ENCODE measurements around the gene ARFGAP1.

The ARFGAP1 gene

DNA sequence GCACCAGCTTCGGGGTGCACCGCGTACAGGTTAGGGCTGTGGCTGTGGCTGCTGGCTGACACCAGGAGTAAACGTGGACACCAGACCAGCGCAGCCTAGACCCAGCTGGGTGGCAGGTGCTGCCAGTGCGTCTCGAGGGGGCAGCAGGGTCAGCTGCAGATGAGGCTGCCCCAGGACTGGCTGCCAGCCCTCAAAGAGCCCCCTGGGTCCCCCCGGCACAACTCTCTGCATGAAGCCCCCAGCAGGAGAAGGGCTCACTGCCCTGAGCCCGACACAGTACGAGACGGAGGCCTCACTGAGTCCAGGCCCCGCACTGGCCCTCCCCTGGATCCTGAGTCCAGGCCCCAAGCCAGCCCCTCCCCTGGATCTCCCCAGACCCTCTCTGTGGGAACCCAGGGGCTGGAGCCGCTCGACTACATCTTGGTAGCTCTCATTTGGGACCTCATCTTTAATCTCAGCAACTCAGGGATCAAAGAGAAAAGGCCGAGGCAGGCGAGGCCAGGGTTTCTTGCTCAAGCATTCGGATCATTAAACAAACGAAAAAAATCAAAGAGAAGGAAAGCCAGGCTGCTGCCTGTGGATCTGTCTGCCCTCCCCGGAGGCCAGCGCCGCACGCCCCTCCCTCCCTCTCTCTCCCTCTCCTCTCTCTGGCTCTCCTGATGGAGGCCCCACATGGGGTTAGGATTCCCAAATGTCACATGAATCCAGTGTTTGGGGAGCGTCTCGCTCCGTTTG lies 11.4 kb upstream of the ARFGAP1 start:
- peak; percentile 88 for DNase-seq

DNA sequence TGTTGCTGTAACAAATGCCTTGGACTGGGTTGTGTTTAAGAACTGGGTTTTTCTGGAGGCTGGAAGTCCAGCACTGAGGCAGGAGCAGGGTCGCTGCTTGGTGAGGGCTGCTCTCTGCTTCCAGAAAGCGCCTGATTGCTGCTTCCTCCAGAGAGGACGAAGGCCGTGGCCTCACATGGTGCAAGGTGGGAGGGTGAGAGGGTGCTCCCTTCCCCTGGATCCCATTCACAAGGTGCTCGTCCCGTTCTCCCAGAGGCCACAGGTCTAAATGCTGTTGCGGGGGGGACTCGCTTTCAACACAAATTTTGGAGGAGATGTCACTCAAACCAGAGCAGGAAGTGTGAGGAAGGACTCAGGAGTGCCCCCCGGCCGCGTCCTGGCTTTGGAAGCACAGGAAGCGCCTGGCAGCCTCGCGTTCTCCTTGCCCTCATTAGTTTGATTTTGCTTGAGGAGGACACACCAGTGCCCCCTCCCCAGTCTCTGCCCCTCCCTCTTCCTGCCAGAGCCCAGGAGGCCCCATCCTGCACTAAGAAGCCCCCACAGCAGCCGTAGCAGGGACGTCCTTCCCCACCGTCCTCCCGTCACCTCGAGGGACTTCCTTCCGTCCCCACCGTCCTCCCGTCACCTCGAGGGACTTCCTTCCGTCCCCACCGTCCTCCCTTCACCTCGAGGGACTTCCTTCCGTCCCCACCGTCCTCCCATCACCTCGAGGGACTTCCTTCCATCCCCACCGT lies 10.7 kb upstream of the ARFGAP1 start:
- DNase-seq = peak; percentile 6

DNA sequence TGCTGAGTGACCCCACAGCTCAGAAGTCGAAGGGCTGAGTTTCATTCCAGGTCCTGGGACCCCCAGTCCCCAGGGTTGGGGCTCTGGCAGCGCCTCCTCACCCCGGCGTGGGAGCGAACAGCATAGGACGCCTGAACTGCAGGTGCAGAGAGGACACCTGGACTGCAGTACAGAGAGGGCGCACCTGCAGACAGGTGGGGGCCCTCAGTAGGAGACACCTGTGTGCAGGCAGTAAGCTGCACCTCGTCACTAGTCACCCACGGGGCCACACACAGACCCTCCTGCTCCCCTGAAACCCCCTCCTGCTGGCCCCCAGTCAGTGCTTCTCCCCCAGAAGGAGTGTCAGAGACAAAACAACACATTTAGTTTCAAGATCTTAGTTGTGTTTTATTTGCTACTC lies 9.8 kb upstream of the ARFGAP1 start:
- no peak for DNase-seq

DNA sequence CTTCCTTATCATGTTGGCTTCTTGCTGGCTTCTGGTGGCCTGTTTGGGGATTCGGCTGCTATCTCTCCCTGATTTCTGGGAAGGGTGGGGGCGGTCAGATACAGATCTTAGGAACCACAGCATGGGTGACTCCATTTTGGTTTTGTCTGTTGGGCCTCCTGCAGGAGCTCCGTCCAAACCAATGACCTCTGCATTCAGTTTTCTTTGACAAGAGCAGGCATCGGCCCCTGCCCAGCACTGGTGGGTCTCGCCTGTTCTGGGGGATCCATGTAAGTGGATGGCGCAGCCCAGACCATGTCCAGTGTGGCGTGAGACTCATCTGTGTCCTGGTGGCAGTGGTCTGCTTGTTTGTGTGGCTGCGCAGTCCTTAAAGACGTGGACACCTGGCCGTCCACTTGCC lies 8.6 kb upstream of the ARFGAP1 start:
- DNase-seq = peak; percentile 21

DNA sequence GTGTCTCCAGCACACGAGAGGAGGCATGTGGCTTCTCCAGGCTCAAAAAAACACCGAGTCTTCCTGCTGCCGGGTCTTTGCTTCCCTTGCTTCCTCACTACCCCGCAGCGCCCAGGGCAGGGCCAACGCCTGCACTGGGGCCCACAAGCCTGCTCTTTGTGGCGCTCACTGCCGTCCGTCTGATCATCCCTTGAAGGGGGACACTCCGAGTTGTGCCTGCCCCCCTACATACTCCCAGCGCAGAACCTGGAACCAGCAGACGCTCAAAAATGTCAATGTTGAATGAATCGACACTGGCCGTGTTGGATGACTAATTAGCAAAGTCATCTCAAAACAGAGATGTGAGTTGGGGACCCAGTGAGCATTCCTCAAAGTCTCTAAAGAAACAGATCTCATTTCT lies 8.1 kb upstream of the ARFGAP1 start:
- peak; percentile 86 for DNase-seq

DNA sequence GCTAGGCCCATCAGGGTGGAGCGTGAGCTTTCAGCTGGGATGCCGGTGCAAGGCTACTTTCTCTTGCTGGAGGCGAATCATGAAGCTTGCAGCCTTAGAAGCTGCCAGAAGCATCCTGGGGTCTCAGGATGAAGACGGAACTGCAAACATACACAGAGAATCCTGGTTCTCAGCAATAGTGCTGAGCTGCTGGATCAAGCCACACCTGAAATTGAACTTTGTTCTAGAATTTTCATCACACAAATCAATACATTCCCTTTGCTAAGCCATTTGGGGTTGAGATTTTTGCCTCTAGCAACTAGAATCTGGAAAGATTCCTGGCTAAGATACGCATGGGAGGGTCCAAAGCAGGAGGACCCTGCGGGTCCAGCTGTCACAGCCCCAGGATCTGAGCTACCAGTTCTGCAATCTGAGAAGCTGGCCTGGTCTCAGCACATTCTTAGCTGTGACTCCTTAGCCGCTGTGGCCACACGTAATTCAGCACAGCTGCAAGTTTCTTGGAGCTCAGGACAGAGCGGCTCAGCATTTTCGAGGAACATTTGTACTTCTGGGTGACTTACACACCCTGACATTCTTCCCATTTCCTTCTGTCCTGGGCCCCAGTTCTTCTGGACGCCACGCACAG lies 6.6 kb upstream of the ARFGAP1 start:
- DNase-seq = peak; percentile 56

DNA sequence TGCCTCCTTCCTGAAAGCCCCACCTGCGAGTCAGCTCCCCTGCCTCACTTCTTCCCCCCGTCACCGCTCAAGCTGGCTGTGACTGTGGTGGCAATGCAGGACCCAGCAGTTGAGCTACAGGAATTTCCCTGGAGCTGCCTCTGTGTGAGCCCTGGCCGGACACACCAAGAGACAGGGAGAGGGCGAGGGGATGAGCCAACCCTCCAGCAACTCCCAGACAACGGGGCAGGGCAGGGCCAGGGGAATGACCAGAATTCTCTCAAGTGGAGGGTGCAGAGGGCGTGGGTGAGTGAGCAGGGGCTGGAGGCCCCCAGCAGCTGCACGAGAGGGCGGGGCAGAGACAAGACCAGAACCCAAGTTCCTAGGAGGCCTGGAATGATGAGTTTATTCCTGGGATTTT lies 4.9 kb upstream of the ARFGAP1 start:
- no peak for DNase-seq

DNA sequence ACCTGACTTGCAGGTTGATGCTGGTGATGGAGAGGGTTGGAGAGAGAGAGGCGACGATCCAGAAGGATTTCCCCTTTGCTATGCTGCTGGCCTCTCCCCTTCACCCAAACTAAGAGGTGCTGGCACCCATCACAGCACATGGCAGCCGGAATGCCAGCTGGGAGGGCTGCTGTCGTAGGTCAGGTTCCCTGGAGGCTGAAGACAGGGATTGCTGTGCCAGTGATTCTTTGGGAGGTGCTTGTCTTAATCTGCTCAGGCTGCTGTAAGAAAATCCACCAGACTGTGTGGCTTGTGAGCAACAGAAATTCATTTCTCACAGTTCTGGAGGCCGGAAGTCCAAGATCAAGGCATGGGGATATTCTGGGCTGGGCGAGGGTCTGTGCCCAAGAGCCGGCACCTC lies 4.4 kb upstream of the ARFGAP1 start:
- DNase-seq = no peak

DNA sequence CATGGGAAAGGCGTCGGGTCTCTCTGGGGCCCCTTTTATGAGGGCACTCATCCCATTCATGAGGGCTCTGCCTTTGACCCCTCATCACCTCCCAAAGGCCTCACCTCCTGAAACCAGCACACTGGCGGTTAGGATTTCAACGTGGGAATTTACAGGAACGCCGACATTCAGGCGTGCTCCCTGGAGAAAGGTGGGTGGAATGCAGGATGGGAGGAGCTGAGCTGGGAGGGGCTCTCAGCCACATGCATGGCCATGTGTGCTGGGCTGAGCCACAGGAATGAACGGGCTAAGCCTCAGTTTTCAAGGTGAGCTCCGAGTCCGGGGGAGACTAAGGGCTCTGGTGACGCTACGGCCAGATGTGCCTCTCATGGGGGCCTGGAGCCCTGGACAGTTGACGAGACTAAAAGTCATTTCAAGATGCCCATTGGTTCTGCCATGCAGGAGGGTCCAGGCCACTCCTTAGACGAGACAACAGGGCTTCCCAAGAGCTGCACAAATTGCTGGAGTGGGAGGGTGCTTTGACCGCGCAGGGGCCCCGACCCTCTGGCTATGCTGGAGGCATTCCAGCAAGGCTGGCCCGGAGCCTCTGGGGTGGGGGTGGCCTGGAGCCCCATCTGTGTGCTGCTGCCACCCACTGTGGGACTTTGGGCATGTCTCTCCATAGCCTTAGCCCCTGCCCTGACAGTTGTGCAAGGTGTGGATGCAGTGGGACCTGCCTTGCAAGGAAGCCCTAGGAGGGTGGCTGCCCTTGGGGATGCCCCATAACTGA lies 3.8 kb upstream of the ARFGAP1 start:
- DNase-seq = no peak

DNA sequence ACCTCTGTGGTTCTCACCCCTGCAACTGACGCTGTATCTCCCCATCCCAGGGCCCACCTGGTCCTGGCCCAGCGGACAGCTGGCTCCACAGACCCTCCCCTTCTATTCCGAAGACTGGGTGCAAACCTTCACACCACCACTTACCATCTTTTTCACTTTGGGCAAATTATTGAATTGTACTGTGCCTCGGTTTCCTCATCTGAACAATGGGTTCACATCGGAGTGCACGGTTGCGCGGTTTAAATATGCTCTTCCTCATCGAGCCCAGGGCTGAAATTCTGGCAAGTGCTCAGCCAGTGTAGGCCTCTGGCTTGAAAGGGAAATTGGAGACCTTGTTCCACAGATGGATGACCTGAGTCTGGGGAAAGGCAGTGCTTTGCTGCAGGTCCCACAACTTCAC lies 2.9 kb upstream of the ARFGAP1 start:
- DNase-seq = no peak

DNA sequence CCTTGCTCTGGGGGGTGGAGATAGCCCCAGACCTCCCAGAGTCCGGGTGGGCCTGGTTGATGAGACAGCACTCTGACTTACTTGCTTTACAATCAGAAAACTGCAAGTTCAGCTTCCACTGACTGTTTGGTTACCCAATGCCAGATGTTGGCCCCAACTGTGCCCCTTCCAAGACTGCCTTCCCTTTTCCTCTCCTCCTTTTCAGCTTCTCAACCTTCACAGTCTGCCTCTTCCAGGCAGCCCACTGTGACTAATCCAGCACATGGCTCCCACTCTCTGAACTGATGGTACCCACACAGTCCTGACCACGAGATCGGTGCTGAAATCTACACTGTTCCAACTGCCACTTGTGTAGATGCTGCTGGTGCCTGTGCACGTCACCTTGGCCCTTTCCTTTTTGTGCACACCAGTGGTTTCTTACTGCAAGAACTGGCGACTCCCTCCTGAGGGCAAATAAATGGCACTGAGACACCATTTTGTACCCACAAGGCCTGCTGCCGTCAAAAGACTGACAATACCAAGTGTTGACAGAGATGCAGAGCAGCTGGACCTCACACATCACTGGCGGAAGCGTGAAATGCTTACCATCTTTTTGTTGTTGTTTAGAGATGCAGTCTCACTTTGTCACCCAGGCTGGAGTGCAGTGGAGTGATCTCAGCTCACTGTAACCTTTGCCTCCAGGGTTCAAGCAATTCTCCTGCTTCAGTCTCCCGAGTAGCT lies 1.8 kb upstream of the ARFGAP1 start:
- no peak for DNase-seq

DNA sequence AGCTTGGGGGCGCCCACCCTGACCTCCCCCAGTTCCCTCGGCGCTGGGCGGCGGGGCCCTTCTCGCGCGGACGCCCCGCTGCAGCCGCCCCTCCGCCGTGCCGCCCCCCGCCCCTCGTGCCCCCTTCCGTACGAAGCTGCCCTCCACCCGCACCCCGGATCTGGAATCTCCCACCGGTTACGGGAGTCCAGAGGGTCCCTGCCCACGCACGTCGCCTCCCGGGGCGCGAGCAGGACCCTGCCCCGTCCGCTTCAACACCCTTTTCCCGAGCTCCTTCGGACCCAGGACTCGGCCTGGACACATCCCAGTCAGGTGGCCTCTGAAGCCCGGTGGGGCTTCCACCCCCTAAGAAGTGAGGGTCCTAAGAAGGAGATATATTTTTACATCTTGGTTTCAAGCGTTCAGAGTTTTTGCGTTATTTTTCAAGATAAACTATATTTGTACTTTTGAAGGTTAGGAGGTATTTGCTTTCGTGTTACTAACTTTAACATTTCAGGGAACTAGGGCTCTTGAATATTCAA lies 506 bp downstream of the ARFGAP1 start:
- DNase-seq = no peak

DNA sequence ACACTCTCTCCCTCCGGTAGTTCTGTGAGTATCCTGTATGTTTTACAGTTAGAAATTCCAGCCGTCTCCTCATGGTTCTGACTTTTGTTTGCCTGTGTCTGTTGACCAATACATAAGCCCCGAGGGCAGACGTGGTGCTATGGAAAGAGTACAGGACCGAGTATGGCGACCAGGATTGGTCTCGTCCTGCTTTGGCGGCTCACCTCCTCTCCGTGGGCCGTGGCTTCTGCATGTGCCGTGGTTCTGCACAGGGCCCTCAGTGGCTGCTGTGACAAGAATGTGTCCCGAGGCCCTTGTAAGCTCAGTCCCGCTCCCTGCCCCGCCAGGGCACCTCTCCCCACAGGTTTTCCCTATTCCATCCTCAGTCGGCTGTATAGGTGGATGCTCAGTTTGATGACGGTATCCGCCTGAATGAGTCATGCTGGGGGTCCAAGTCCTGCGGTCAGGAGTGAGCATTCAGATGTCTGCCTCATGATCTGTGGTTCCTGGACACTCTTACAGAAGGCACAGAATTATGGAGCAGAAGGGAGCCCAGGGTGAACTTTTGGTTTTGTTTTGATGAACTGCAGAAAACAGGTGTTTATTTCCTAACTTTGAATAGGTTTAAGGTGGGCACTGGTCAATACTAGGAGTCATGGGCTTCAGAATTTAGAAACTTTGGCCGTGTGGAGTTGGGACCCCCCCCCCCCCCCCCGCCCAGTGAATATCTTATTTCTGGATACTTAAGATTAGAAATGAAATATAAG lies 1.2 kb downstream of the ARFGAP1 start:
- no peak for DNase-seq

DNA sequence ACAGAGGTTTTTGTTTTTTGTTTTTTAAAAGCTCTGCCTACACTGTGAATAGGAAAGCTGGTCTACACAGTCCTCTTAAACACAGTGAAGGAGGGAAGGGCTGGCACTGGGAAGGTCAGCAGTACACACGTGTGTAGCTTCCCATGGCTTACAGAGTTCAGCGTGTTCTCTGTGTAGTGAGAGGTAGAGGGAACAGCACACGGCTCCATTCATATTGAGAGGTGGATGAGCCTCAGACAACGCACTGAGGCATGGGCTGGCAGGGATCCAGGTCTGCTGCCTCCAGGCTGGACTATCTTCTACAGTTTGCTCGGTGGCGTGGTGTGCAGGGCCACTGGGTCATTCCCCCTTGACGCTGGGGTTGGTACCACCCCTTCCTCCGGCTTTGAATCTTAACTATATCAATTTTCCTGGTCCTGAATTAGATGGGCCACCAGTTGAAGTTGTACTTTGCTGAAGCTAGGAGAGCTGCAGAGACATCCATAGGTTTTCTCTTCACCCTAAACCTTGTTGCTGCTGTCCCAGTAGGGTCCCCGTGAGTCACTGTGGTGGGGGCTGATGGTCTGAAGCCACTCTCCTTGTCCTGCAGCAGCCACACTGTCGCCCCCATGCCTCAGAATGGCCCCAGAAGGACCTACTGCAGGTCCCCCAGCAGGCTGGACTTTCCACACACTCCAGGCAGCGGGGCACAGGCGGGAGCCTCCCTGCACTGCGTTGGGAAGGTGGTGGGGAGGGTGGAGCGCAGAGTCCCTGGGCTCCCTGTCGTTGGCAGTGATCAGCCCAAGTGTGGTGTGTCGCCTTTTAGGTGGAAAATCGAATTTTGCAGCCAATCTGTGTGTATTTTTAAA lies 2.0 kb downstream of the ARFGAP1 start:
- no peak for DNase-seq

DNA sequence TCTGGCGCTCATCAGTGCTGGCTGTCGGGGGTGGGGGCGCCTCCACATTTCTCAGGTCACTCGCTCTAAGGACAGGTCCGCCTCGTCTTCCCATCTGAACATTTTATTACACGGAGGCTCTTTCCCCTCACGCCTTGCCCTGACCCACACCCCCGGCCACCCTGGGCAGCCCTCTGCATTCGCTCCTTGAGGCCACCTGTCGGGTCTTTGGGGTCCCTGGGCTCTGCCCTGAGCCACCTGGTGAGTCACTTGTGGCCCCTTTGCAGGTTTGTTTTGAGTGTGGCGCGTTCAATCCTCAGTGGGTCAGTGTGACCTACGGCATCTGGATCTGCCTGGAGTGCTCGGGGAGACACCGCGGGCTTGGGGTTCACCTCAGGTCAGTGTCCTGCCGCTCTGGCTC lies 3.2 kb downstream of the ARFGAP1 start:
- no peak for DNase-seq

DNA sequence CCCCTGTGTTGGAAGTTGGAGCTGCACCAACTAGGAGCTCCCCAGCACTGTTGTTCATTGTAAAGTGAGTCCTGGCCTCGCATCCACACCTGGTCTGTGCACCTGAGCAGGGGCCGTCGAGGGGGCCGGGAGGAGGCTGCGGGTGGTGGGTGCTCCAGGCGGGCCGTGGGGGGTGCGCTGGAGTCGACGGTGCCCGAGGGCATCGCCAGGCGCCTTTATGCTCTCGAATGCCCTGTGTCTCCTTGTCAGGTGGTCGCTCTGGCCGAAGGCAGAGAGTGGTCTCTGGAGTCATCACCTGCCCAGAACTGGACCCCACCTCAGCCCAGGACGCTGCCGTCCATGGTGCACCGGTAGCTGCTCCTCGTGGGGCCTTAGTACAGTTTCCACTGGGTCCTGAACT lies 4.3 kb downstream of the ARFGAP1 start:
- DNase-seq = no peak

DNA sequence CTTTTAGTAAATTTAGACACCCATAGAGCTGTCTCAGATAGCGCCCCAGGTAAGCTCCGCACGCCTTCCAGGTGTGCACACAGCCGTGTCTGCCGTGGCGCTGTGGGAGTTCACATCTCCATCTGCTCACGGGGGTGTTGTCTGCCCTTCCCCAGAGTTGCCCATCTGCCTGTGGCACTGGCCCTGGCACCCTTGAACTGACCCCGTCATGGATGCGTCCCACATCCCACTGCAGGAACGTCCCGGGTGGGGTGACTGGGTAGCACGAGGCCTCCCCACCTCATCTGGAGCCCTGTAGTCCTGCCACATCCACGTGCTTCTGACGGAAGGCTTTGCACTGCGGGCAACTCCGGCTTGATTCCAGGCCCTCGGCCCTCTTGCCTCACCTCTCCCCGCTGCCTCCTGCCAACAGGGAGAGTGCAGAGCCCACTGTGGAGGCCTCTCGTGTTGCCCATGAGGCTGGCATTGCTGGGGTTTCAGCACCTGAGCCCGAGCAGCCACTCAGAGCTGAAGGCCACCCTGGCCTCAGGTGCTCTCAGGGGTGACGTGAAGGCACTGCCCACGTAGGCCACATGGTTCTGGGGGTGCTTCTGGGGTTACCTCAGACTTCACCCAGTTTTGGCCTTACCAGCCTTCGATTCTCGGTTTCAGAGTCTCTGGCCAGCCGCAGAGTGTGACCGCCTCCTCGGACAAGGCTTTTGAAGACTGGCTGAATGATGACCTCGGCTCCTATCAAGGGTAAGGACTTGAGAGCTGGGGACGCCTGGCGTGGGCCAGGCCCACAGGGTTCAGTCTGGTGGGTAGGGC lies 5.1 kb downstream of the ARFGAP1 start:
- DNase-seq = no peak

DNA sequence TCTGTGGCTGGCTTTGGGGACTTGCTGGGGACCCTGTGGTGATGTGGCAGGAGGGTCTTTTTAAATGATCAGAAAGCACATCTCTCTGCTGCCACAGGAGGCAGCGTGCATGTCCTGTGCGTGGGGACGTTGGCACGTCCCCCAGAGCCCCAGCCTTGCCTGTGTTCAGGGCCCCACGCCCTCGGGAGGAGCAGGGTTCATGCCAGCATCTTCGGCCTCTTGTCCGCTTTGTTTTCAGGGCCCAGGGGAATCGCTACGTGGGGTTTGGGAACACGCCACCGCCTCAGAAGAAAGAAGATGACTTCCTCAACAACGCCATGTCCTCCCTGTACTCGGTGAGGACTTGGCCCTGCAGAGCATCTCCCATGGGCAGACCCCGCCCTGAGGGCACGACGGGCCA lies 6.0 kb downstream of the ARFGAP1 start:
- no peak for DNase-seq

DNA sequence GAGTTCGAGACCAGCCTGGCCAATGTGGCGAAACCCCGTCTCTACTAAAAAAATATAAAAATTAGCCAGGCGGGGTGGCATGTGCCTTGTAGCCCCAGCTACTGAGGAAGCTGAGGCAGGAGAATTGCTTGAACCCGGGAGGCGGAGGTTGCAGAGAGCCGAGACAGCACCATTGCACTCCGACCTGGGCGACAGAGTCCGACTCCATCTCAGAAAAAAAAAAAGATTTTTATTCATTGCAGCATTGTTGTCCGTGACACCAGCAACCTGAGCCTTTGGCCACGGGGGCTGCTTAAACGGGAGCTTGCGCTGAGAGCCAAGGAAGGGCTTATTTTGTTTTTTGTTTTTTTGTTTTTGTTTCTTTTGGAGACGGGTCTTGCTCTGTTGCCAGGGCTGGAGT lies 7.3 kb downstream of the ARFGAP1 start:
- no peak for DNase-seq

DNA sequence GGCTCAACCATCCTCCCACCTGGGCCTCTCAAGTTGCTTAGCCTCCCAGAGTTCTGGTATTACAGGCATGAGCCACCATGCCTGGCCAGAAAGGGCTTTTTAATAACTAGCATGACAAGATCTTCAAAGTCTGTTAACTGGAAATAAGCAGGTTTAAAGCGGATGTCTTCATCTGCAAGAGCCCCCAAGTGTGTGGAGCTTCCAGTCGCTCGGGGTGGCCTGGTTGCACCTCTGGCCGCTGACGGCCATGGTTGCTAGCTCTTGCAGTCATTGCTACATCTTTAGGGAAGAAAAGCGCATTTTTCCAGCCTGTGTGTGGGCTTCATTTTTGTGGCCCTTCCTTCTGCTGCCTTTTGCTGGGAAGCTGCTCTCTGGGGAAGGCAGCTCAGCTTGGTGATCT lies 7.8 kb downstream of the ARFGAP1 start:
- no peak for DNase-seq

Measured in eye (tissue), 1 donor.